HepG2 (cell line): Measurements from ENCODE around the gene RAPGEF5. TPM values are rescaled to one million over a fixed set of nuclear protein-coding genes. Genes with fewer than 3 reads are reported as not detected.

Experiments used
- CREM ChIP-seq, 2 experiments: sonication (generic) in 1 of 2; formaldehyde crosslinking in 1 of 2; IDR thresholded peaks; 2 replicates each; pipeline versions ENCODE4 v1.4.0 to v1.6.1; 2016 to 2020; ENCODE audit warnings: antibody characterized with exemption in 1 of 2, mild to moderate bottlenecking in 1 of 2, missing genetic modification reagents in 1 of 2
- EZH2 ChIP-seq: conservative IDR thresholded peaks from 2 replicates; pipeline ENCODE4 v1.6.1; 2012; ENCODE audit warnings: mild to moderate bottlenecking, low read depth, low read length, moderate library complexity
- GLI4 ChIP-seq: sonication (generic); formaldehyde crosslinking; IDR thresholded peaks from 2 replicates; pipeline ENCODE4 v1.5.1; 2020; ENCODE audit warnings: missing genetic modification reagents, mild to moderate bottlenecking, moderate library complexity, borderline replicate concordance
- HNF4A ChIP-seq: sonication (generic); formaldehyde crosslinking; IDR thresholded peaks from 2 replicates; pipeline ENCODE4 v1.4.0; 2020; ENCODE audit warnings: missing genetic modification reagents
- KLF13 ChIP-seq: sonication (generic); formaldehyde crosslinking; IDR thresholded peaks from 2 replicates; pipeline ENCODE4 v1.4.0; 2020; ENCODE audit warnings: mild to moderate bottlenecking, missing genetic modification reagents
- KLF9 ChIP-seq: IDR thresholded peaks from 2 replicates; pipeline ENCODE4 v1.6.1; 2016; ENCODE audit warnings: low read depth
- MZF1 ChIP-seq: sonication (generic); formaldehyde crosslinking; IDR thresholded peaks from 2 replicates; pipeline ENCODE4 v1.8.1; 2023; ENCODE audit warnings: mild to moderate bottlenecking, missing genetic modification reagents, borderline replicate concordance
- NR2F2 ChIP-seq: IDR thresholded peaks from 2 replicates; pipeline ENCODE4 v1.6.1; 2012; ENCODE audit warnings: low read depth, inconsistent platforms, borderline replicate concordance
- SIN3B ChIP-seq: fragments of 150-350 bp; IDR thresholded peaks from 2 replicates; pipeline ENCODE4 v1.6.1; 2014; ENCODE audit warnings: low read length
- SMAD9 ChIP-seq: sonication (generic); formaldehyde crosslinking; IDR thresholded peaks from 2 replicates; pipeline ENCODE4 v1.5.1; 2020; ENCODE audit warnings: mild to moderate bottlenecking, missing genetic modification reagents
- THYN1 ChIP-seq: sonication (generic); formaldehyde crosslinking; IDR thresholded peaks from 2 replicates; pipeline ENCODE4 v1.8.1; 2023; ENCODE audit warnings: low read depth, mild to moderate bottlenecking, moderate library complexity, missing genetic modification reagents, borderline replicate concordance
- ZFAT ChIP-seq: sonication (generic); formaldehyde crosslinking; conservative IDR thresholded peaks from 2 replicates; pipeline ENCODE4 v1.8.1; 2023; ENCODE audit warnings: missing genetic modification reagents, inconsistent platforms
- ZNF253 ChIP-seq: sonication (generic); formaldehyde crosslinking; IDR thresholded peaks from 2 replicates; pipeline ENCODE4 v1.8.0; 2022; ENCODE audit warnings: mild to moderate bottlenecking, missing genetic modification reagents, borderline replicate concordance
- ZNF383 ChIP-seq: sonication (generic); formaldehyde crosslinking; IDR thresholded peaks from 2 replicates; pipeline ENCODE4 v1.4.0; 2020; ENCODE audit warnings: missing genetic modification reagents, mild to moderate bottlenecking, borderline replicate concordance
- ZNF484 ChIP-seq: sonication (generic); formaldehyde crosslinking; IDR thresholded peaks from 2 replicates; pipeline ENCODE4 v1.5.1; 2020; ENCODE audit warnings: mild to moderate bottlenecking, low read depth, missing genetic modification reagents, borderline replicate concordance
- ZNF768 ChIP-seq: sonication (generic); formaldehyde crosslinking; IDR thresholded peaks from 2 replicates; pipeline ENCODE4 v1.4.0; 2020; ENCODE audit warnings: missing genetic modification reagents
- polyA plus RNA-seq, 8 experiments: library from polyadenylated mRNA; depleted of rRNA in 3 of 8; stranded (reverse) in 7 of 8; unstranded in 1 of 8; fragments of >200 nt; fragmentation: Illumina TruSeq in 4 of 8; extraction: Trizol in 4 of 8; gene quantifications; 2 replicates each; pipeline versions ENCODE4 v1.2.1 to v1.2.3, GENCODE V29; 2011 to 2016; ENCODE audit warnings: low read depth in 4 of 8, missing spikeins in 1 of 8, mixed read lengths in 1 of 8; ENCODE audit not compliant: insufficient read depth in 1 of 8
- total RNA-seq, 5 experiments: library from RNA; depleted of rRNA; stranded (reverse); fragments of >200 nt; fragmentation: Illumina TruSeq; extraction: Trizol; gene quantifications; 2 replicates each; pipeline ENCODE4 v1.2.3, GENCODE V29; 2016; ENCODE audit warnings: low read depth in 1 of 5
- TF ChIP-seq, protein P1 (sequence below): sonication (generic); formaldehyde crosslinking; IDR thresholded peaks from 2 replicates; pipeline ENCODE4 v1.4.0; 2020; ENCODE audit warnings: mild to moderate bottlenecking, missing genetic modification reagents
- TF ChIP-seq, protein P2 (sequence below): sonication (generic); formaldehyde crosslinking; IDR thresholded peaks from 2 replicates; pipeline ENCODE4 v1.8.0; 2022; ENCODE audit warnings: missing genetic modification reagents, mild to moderate bottlenecking, borderline replicate concordance
- TF ChIP-seq, protein P3 (sequence below): sonication (generic); formaldehyde crosslinking; IDR thresholded peaks from 2 replicates; pipeline ENCODE4 v1.4.0; 2020; ENCODE audit warnings: missing genetic modification reagents, low read depth, mild to moderate bottlenecking, borderline replicate concordance

Gene RAPGEF5
- total and polyA plus RNA-seq, 2 of the 13 experiments (the other 11 are each of a cell fraction or from before 2014, with no cell fraction given): 17.1 to 23.4 TPM

DNA sequence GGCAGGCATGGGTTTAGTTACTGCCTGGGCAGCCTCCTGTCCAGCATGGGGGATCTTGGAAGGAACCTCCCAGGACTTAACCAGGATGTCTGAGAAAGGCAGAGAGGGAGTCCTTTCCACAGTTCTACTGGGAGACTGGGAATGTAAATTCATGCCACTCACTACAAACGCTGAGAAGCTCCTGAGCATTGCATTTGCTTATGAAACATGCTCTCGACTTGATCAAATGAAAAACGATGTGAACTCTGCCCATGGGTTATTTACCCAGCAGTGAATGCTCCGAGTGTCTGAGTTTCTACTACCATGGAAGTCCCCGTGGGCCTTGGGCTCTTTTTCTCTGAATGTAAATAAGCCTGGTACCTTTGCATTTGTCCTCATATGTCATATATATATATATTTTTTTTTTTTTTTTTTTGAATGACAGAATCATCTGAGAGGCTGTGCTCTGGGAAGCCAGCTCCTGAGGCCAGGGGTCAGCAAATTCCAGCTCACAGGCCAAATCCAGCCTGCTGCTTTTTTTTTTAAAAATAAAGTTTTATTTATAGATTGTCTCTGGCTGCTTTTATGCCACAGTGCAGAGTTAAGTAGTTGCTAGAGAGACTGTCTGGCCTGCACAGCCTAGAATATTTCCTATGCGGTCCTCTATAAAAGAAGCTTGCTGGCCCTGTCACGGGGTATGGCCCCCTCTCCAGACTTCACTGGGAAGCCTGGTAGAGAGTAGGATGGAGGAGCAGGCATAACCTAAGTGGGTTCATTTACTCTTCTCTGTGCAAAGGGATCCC, 21.4 kb upstream of the RAPGEF5 start (continued):
- TF ChIP-seq, protein P1, sequence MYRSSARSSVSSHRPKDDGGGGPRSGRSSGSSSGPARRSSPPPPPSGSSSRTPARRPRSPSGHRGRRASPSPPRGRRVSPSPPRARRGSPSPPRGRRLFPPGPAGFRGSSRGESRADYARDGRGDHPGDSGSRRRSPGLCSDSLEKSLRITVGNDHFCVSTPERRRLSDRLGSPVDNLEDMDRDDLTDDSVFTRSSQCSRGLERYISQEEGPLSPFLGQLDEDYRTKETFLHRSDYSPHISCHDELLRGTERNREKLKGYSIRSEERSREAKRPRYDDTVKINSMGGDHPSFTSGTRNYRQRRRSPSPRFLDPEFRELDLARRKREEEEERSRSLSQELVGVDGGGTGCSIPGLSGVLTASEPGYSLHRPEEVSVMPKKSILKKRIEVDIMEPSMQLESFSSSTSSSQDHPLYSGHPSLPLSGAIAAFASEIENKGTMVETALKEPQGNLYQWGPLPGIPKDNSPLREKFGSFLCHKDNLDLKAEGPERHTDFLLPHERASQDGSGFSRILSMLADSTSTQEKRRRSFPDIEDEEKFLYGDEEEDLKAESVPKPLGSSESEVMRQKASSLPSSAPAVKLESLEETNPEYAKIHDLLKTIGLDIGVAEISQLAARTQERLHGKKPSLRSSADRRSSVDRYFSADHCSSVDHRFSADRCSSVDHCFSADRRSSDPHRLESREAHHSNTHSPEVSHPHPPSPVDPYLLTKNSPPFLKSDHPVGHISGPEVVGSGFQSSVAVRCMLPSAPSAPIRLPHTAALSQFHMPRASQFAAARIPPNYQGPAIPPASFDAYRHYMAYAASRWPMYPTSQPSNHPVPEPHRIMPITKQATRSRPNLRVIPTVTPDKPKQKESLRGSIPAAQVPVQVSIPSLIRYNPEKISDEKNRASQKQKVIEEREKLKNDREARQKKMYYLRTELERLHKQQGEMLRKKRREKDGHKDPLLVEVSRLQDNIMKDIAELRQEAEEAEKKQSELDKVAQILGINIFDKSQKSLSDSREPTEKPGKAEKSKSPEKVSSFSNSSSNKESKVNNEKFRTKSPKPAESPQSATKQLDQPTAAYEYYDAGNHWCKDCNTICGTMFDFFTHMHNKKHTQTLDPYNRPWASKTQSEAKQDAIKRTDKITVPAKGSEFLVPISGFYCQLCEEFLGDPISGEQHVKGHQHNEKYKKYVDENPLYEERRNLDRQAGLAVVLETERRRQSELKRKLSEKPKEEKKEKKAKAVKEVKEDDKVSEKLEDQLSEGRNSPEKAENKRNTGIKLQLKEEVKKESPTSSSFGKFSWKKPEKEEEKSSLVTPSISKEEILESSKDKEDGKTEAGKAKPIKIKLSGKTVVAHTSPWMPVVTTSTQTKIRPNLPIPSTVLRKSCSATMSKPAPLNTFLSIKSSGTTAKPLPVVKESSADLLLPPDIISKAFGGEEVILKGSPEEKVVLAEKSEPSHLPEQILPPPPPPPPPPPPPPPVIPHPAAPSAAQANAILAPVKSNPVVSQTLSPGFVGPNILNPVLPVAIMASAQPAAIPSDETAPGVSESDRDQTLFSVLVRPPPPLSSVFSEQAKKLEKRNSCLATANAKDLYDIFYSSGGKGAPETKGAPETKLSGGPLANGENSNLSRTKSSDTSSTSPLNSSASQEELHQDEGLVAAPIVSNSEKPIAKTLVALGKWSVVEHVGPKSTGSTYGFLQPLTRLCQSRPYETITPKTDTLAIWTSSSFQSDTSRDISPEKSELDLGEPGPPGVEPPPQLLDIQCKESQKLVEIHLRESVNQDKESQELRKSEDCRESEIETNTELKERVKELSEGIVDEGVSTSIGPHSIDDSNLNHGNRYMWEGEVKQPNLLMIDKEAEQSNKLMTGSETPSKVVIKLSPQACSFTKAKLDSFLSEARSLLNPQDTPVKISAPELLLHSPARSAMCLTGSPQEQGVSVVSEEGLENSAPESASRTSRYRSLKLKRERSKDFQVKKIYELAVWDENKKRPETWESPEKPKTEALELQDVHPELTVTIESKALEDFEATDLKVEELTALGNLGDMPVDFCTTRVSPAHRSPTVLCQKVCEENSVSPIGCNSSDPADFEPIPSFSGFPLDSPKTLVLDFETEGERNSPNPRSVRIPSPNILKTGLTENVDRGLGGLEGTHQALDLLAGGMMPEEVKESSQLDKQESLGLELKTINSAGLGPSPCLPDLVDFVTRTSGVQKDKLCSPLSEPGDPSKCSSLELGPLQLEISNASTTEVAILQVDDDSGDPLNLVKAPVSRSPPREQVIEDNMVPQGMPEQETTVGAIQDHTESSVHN (CRISPR knock-in tag): no peak
- no peak for TF ChIP-seq SMAD9 (CRISPR knock-in tag)
- no peak for TF ChIP-seq GLI4 (CRISPR knock-in tag)
- no peak for TF ChIP-seq THYN1 (CRISPR knock-in tag)
- TF ChIP-seq ZNF253 (CRISPR knock-in tag): no peak
- TF ChIP-seq ZNF383 (CRISPR knock-in tag): no peak
- TF ChIP-seq HNF4A (CRISPR knock-in tag): peak; percentile 82
- TF ChIP-seq ZNF768 (CRISPR knock-in tag): no peak
- TF ChIP-seq ZFAT (CRISPR knock-in tag): no peak
- no peak for TF ChIP-seq SIN3B
- TF ChIP-seq, protein P2, sequence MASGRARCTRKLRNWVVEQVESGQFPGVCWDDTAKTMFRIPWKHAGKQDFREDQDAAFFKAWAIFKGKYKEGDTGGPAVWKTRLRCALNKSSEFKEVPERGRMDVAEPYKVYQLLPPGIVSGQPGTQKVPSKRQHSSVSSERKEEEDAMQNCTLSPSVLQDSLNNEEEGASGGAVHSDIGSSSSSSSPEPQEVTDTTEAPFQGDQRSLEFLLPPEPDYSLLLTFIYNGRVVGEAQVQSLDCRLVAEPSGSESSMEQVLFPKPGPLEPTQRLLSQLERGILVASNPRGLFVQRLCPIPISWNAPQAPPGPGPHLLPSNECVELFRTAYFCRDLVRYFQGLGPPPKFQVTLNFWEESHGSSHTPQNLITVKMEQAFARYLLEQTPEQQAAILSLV (CRISPR knock-in tag): no peak
- TF ChIP-seq, protein P3, sequence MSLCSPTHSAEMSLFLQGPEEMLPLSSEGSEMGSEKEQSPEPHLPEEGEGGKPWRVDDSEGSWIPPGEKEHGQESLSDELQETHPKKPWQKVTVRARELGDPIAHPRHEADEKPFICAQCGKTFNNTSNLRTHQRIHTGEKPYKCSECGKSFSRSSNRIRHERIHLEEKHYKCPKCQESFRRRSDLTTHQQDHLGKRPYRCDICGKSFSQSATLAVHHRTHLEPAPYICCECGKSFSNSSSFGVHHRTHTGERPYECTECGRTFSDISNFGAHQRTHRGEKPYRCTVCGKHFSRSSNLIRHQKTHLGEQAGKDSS (CRISPR knock-in tag): no peak
- peak; percentile 35; the same call in 1 of the 2 replicates for TF ChIP-seq CREM (IDR thresholded peaks at IDR 0.05)
- TF ChIP-seq CREM (CRISPR knock-in tag; IDR thresholded peaks at IDR 0.05): no peak
- no peak for TF ChIP-seq KLF13 (CRISPR knock-in tag)
- no peak for TF ChIP-seq KLF9 (CRISPR knock-in tag)
- 0 out of 2 replicates have a peak, but pooled peaks have one; percentile 10 for TF ChIP-seq NR2F2
- TF ChIP-seq MZF1 (CRISPR knock-in tag): no peak
- TF ChIP-seq ZNF484 (CRISPR knock-in tag): no peak
- TF ChIP-seq EZH2: no peak
